ENCODE data around the gene GAS2.

- TF ChIP-seq CTCF (IDR thresholded peaks at IDR 0.05) = no peak
- TF ChIP-seq EP300 (IDR thresholded peaks at IDR 0.05) = no peak
- no peak for TF ChIP-seq POLR2A (IDR thresholded peaks at IDR 0.05)
These were observed 24.9 kb upstream of the GAS2 start for GRCh38 chr11:22641559-22641958.
